DLD1 (cell line): Measurements from ENCODE around the gene PPT2.

ENCODE experiments used
- in situ Hi-C: cut with HindIII; loops from 2 replicates; pipeline ENCODE4 v1.10.0; 2017; ENCODE audit warnings: low sequenced_read_pairs

The PPT2 gene

GRCh38 chr6:32151181-32151862 lies 2.6 kb upstream of the PPT2 start:
- in situ Hi-C loops: no loop called here

GRCh38 chr6:32151863-32152768 lies 1.8 kb upstream of the PPT2 start, which contains the start of gene PRRT1:
TSS of gene PRRT1 (minus strand) at chr6:32151939. CDS start at chr6:32151827, 112 bp downstream.
- in situ Hi-C loops: no loop called here

GRCh38 chr6:32152769-32153563 lies 975 bp upstream of the PPT2 start:
- in situ Hi-C loops: no loop called here

GRCh38 chr6:32154514-32155161 lies 697 bp downstream of the PPT2 start:
- in situ Hi-C loops: no loop called here

- in situ Hi-C loops: no loop called here
Observed at GRCh38 chr6:32156891-32157290, 3.0 kb downstream of the PPT2 start.

- in situ Hi-C loops: no loop called here
Observed at GRCh38 chr6:32158052-32158451, 4.1 kb downstream of the PPT2 start.

GRCh38 chr6:32163559-32164258 lies 9.8 kb downstream of the PPT2 start:
- in situ Hi-C loops: no loop called here

GRCh38 chr6:32164295-32164694 lies 10.4 kb downstream of the PPT2 start, which contains the start of gene EGFL8:
TSS of gene EGFL8 (plus strand) at chr6:32164595. CDS start at chr6:32166166, 1,571 bp downstream.
- in situ Hi-C loops: no loop called here

GRCh38 chr6:32166411-32167061 lies 12.6 kb downstream of the PPT2 start:
- in situ Hi-C loops: no loop called here

GRCh38 chr6:32167154-32167760 lies 13.3 kb downstream of the PPT2 start:
- in situ Hi-C loops: no loop called here

- in situ Hi-C loops: no loop called here
Observed at GRCh38 chr6:32167761-32168262, 13.9 kb downstream of the PPT2 start.

- in situ Hi-C loops: no loop called here
Observed at GRCh38 chr6:32168350-32168749, 14.4 kb downstream of the PPT2 start.

- in situ Hi-C loops: no loop called here
Observed at GRCh38 chr6:32168807-32169591, 15.1 kb downstream of the PPT2 start.

- in situ Hi-C loops: no loop called here
Observed at GRCh38 chr6:32170294-32170693, 16.4 kb downstream of the PPT2 start.

- in situ Hi-C loops: no loop called here
Observed at GRCh38 chr6:32171234-32171633, 17.3 kb downstream of the PPT2 start.

- in situ Hi-C loops: no loop called here
Observed at GRCh38 chr6:32173051-32173727, 19.2 kb downstream of the PPT2 start.

GRCh38 chr6:32174416-32174815 lies 20.5 kb downstream of the PPT2 start:
- in situ Hi-C loops: no loop called here

GRCh38 chr6:32175322-32175710 lies 21.4 kb downstream of the PPT2 start:
- in situ Hi-C loops: no loop called here
